ENCODE measurements around the gene TRUB1.

DNA sequence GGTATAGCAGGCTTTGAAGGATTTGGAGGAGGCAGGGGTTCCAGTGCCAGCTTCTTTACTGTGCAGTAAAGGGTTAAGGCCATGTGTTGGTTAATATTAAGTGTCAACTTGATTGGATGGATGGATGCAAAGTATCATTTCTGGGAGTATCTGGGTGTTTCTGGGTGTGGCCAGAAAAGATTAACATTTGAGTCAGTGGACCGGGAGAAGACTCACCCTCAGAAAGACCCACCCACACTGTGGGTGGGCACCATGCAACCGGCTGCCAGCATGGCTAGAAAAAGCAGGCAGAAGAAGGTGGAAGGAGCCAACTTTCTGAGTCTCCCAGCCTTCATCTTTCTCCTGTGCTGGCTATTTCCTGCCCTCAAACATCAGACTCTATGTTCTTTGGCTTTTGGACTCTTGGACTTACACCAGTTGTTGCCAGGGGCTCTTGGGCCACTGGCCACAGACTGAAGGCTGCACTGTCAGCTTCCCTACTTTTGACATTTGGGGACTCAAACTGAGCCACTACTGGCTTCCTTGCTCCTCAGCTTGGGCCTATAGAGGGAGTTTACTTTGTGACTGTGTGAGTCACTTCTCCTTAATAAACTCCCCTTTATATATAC, 6.8 kb upstream of the TRUB1 start:
- TF ChIP-seq, protein P1, sequence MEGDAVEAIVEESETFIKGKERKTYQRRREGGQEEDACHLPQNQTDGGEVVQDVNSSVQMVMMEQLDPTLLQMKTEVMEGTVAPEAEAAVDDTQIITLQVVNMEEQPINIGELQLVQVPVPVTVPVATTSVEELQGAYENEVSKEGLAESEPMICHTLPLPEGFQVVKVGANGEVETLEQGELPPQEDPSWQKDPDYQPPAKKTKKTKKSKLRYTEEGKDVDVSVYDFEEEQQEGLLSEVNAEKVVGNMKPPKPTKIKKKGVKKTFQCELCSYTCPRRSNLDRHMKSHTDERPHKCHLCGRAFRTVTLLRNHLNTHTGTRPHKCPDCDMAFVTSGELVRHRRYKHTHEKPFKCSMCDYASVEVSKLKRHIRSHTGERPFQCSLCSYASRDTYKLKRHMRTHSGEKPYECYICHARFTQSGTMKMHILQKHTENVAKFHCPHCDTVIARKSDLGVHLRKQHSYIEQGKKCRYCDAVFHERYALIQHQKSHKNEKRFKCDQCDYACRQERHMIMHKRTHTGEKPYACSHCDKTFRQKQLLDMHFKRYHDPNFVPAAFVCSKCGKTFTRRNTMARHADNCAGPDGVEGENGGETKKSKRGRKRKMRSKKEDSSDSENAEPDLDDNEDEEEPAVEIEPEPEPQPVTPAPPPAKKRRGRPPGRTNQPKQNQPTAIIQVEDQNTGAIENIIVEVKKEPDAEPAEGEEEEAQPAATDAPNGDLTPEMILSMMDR (IDR thresholded peaks at IDR 0.05), result no peak
- no peak for TF ChIP-seq POLR2AphosphoS5 (IDR thresholded peaks at IDR 0.05)
